K562 (cell line): ENCODE results near the gene ASMTL. TPM values are rescaled to one million over a fixed set of nuclear protein-coding genes. Genes with fewer than 3 reads are reported as not detected.

Experiments used
- ATAC-seq: fragments of 200-7000 bp; cut with Tn5 transposase; 3 replicates; pipeline ENCODE4 v1.9.1; 2020; ENCODE audit warnings: moderate library complexity
- BruUV-seq: library from RNA; stranded (reverse); fragments of 400-500 nt; replicated peaks from 2 replicates; lab custom pipeline; 2021; lab: Mats Ljungman, UMichigan
- CTCF ChIA-PET: fragments of 300-600 bp; formaldehyde crosslinking; extraction: SDS; loops from one replicate; lab custom pipeline; 2021; ENCODE audit warnings: low intra/inter-chr PET ratio; lab: Yijun Ruan, JAX
- POLR2A ChIA-PET: fragments of 300-600, 350-650 bp; sonication (Branson Sonifier 250); formaldehyde crosslinking; extraction: SDS; loops from one replicate; lab custom pipeline; 2021; ENCODE audit warnings: antibody characterized with exemption, inconsistent platforms; lab: Yijun Ruan, JAX
- DNase-seq, 4 experiments: peaks; one replicate each; pipeline versions ENCODE4 v3.0.0 to v3.0.0-alpha.2; 2011 to 2018; ENCODE audit warnings: low spot score in 3 of 4, mixed read lengths in 3 of 4; ENCODE audit errors: extremely low read depth in 1 of 4
- FAIRE-seq: peaks from 2 replicates; lab custom pipeline; 2011; peaks lifted over from hg19 to GRCh38; lab: Jason Lieb, UNC
- H2AFZ ChIP-seq: 2 replicates; pipeline ENCODE4 v1.6.0; 2011; ENCODE audit warnings: low read depth, low read length, control low read depth, inconsistent platforms
- H3K27ac ChIP-seq: fragments of 200-600 bp; 3 replicates; pipeline ENCODE4 v1.8.0; 2011; ENCODE audit warnings: low read depth, mild to moderate bottlenecking, control low read depth, inconsistent platforms, low read length, moderate library complexity, mixed read lengths; ENCODE audit errors: extremely low read depth
- H3K27me3 ChIP-seq, 2 experiments: fragments of 300-600 bp in 1 of 2; 2 replicates in 1 of 2; 3 replicates in 1 of 2; pipeline versions ENCODE4 v1.6.0 to v1.8.0; 2011; ENCODE audit warnings: inconsistent platforms in 2 of 2, low read length in 2 of 2, mild to moderate bottlenecking in 1 of 2, mixed read lengths in 1 of 2, moderate library complexity in 1 of 2; ENCODE audit not compliant: control insufficient read depth in 2 of 2, insufficient read depth in 2 of 2
- H3K36me3 ChIP-seq: fragments of 300-600 bp; 3 replicates; pipeline ENCODE4 v1.8.0; 2011; ENCODE audit warnings: mild to moderate bottlenecking, low read length, inconsistent platforms; ENCODE audit not compliant: control insufficient read depth, insufficient read depth
- H3K4me1 ChIP-seq, 2 experiments: fragments of 200-600 bp in 1 of 2; replicated peaks in 1 of 2; 2 replicates in 1 of 2; 3 replicates in 1 of 2; pipeline versions ENCODE4 v1.5.1 to v1.8.0; 2011; ENCODE audit warnings: inconsistent platforms in 2 of 2, low read length in 2 of 2, mild to moderate bottlenecking in 1 of 2, mixed read lengths in 1 of 2, moderate library complexity in 1 of 2; ENCODE audit not compliant: control insufficient read depth in 2 of 2, insufficient read depth in 2 of 2
- H3K4me2 ChIP-seq: 2 replicates; pipeline ENCODE4 v1.6.1; 2011; ENCODE audit warnings: low read length, control low read depth, inconsistent platforms, mixed read lengths; ENCODE audit not compliant: insufficient read depth
- H3K4me3 ChIP-seq: fragments of 200-600 bp; sonication (generic), shearing (Covaris generic); 2 replicates; pipeline ENCODE4 v1.5.1; 2016; ENCODE audit warnings: control low read depth, inconsistent platforms
- H3K79me2 ChIP-seq: fragments of 200-600 bp; 3 replicates; pipeline ENCODE4 v1.8.0; 2011; ENCODE audit warnings: low read length, inconsistent platforms; ENCODE audit not compliant: control insufficient read depth, insufficient read depth
- H3K9ac ChIP-seq, 2 experiments: 2 replicates each; pipeline versions ENCODE4 v1.6.0 to v1.6.1; 2011; ENCODE audit warnings: low read depth in 2 of 2, low read length in 2 of 2, control low read depth in 1 of 2, inconsistent platforms in 1 of 2, mild to moderate bottlenecking in 1 of 2, mixed read lengths in 1 of 2; ENCODE audit not compliant: insufficient read depth in 1 of 2
- H3K9me1 ChIP-seq: one replicate; pipeline ENCODE4 v1.6.0; 2011; ENCODE audit warnings: inconsistent platforms, mild to moderate bottlenecking, low read length, moderate library complexity; ENCODE audit not compliant: control insufficient read depth, insufficient read depth
- H3K9me3 ChIP-seq: replicated peaks from 2 replicates; pipeline ENCODE4 v1.5.1; 2011; ENCODE audit warnings: low read depth, low read length, inconsistent platforms; ENCODE audit not compliant: control insufficient read depth, insufficient read depth
- H4K20me1 ChIP-seq: replicated peaks from 2 replicates; pipeline ENCODE4 v1.6.1; 2011; ENCODE audit warnings: low read length, inconsistent platforms, mixed read lengths; ENCODE audit not compliant: control insufficient read depth, insufficient read depth
- ARID1B ChIP-seq: fragments of 450-650 bp; IDR thresholded peaks from 2 replicates; pipeline ENCODE4 v1.6.1; 2016; ENCODE audit warnings: antibody characterized with exemption, mild to moderate bottlenecking, inconsistent platforms
- HCFC1 ChIP-seq: IDR thresholded peaks from 2 replicates; pipeline ENCODE4 v1.6.1; 2012; ENCODE audit warnings: low read depth, low read length, improper control_type of control experiment
- HOXB6 ChIP-seq: fragments of 250-450 bp; sonication (Bioruptor Pico); IDR thresholded peaks from 2 replicates; pipeline ENCODE4 v1.5.1; 2022; ENCODE audit warnings: mild to moderate bottlenecking, borderline replicate concordance
- NFE2L1 ChIP-seq: fragments of 450-650 bp; IDR thresholded peaks from 2 replicates; pipeline ENCODE4 v1.6.1; 2016; ENCODE audit warnings: missing genetic modification characterization, low read depth, mild to moderate bottlenecking, missing compliant biosample characterization, moderate library complexity, borderline replicate concordance
- NR2F6 ChIP-seq: fragments of 450-650 bp; formaldehyde crosslinking; IDR thresholded peaks from 2 replicates; pipeline ENCODE4 v1.4.0; 2020; ENCODE audit warnings: mild to moderate bottlenecking
- SNIP1 ChIP-seq: fragments of 450-650 bp; IDR thresholded peaks from 2 replicates; pipeline ENCODE4 v1.7.1; 2017; ENCODE audit warnings: low read depth, mild to moderate bottlenecking
- WGBS: fragments of 100-300 bp; shearing (Covaris generic); methylation state at CpG from one replicate; pipeline ENCODE4 v1.1.6; 2016; ENCODE audit warnings: low coverage, mixed read lengths; ENCODE audit not compliant: insufficient coverage; ENCODE audit errors: missing lambda C conversion rate; 5-methylcytosine and 5-hydroxymethylcytosine counted together
- in situ Hi-C: fragments of 300-500 bp; cut with MboI; formaldehyde crosslinking; loops from 4 replicates; pipeline ENCODE4 v1.15.0; 2018; ENCODE audit warnings: inconsistent platforms, mixed read lengths
- intact Hi-C: fragments of 100-400 bp; cut with micrococcal nuclease; formaldehyde crosslinking; loops from 2 replicates; pipeline ENCODE4 v1.14.2; 2022
- polyA plus RNA-seq, 8 experiments: library from polyadenylated mRNA; depleted of rRNA in 4 of 8; stranded (reverse) in 5 of 8; unstranded in 3 of 8; fragments of >200 nt; fragmentation: Nextera tagmentation in 2 of 8; fragmentation: Illumina TruSeq in 1 of 8; extraction: Ambion mirVana in 2 of 8; extraction: Trizol in 1 of 8; gene quantifications; 2 replicates each; pipeline versions ENCODE4 v1.2.1 to v1.2.3, GENCODE V29; 2011 to 2014; ENCODE audit warnings: inconsistent platforms in 1 of 8, missing spikeins in 1 of 8
- total RNA-seq, 7 experiments: library from RNA; depleted of rRNA in 6 of 7; stranded (reverse); fragments of >200 nt in 6 of 7; fragmentation: Illumina TruSeq in 2 of 7; extraction: Trizol in 2 of 7; gene quantifications; 2 replicates each; pipeline versions ENCODE4 v1.2.1 to v1.2.3, GENCODE V29; 2011 to 2021; ENCODE audit warnings: low replicate concordance in 1 of 7

The ASMTL gene
- total and polyA plus RNA-seq, 9 of the 15 experiments (the other 6 are each of a cell fraction or from before 2014, with no cell fraction given), result 0.56 to 20.6 (median 7.6) TPM

- TF ChIP-seq ARID1B (no peak), NR2F6 (CRISPR knock-in tag) (no peak), NFE2L1 (tag) (no peak)
- TF ChIP-seq, all 486 proteins: peak for 0
Observed at GRCh38 chrX:1416327-1416784, 36.4 kb downstream of the ASMTL start (continued).

- Histone ChIP-seq H3K9ac (no peak overlapping the region), H3K27ac (no peak overlapping the region), H3K4me1 (no peaks in the 10 kb centered on the region), H2AFZ (no peak overlapping the region), H3K4me2 (no peak overlapping the region), H4K20me1 (no peaks in the 10 kb centered on the region), H3K27me3 (no peaks in the 10 kb centered on the region), H3K9me3 (no peaks in the 10 kb centered on the region), H3K79me2 (no peaks in the 10 kb centered on the region), H3K4me3 (no peak overlapping the region), H3K36me3 (peaks cover 24% of the 10 kb centered on the region; the same call in 2 of the 3 replicates), H3K9me1 (no peaks in the 10 kb centered on the region)
- ATAC-seq (no peak), DNase-seq (no peak), FAIRE-seq (no peak)
- intact Hi-C loops, result no loop called here
- WGBS, result 95% methylated on average over 16 of the region's 31 CpGs
- ChIA-PET CTCF (no interaction called here), POLR2A (no interaction called here)
- no TSS peak for BruUV-seq
- TF ChIP-seq HCFC1, result no peak
- TF ChIP-seq SNIP1, result no peak
- no peak for TF ChIP-seq HOXB6 (CRISPR knock-in tag)
- in situ Hi-C loops, result no loop called here
Observed at GRCh38 chrX:1412551-1413161, 40.1 kb downstream of the ASMTL start.
